BLaER1 (cell line): ENCODE data around the gene NOSTRIN.
"Not testable (repeated sequence)": the region's sequence is repeated elsewhere in the genome, so short reads cannot be mapped to it uniquely, and the experiment has no call there.

Experiments
- H3K27ac ChIP-seq: shearing (Covaris generic); formaldehyde crosslinking; 2 replicates; pipeline ENCODE4 v1.8.1; 2022
- H3K27me3 ChIP-seq: shearing (Covaris generic); formaldehyde crosslinking; 2 replicates; pipeline ENCODE4 v1.8.1; 2022
- H3K36me3 ChIP-seq: shearing (Covaris generic); formaldehyde crosslinking; 2 replicates; pipeline ENCODE4 v1.8.1; 2022
- H3K4me1 ChIP-seq: shearing (Covaris generic); formaldehyde crosslinking; 2 replicates; pipeline ENCODE4 v1.8.1; 2022
- H3K4me2 ChIP-seq: shearing (Covaris generic); formaldehyde crosslinking; 2 replicates; pipeline ENCODE4 v1.8.1; 2022
- H3K4me3 ChIP-seq: shearing (Covaris generic); formaldehyde crosslinking; 2 replicates; pipeline ENCODE4 v1.8.1; 2022
- H3K9ac ChIP-seq: shearing (Covaris generic); formaldehyde crosslinking; 2 replicates; pipeline ENCODE4 v1.8.1; 2022
- H3K9me3 ChIP-seq: shearing (Covaris generic); formaldehyde crosslinking; 2 replicates; pipeline ENCODE4 v1.8.1; 2022
- H4K20me1 ChIP-seq: shearing (Covaris generic); formaldehyde crosslinking; 2 replicates; pipeline ENCODE4 v1.8.1; 2022
- Cebpa-rat ChIP-seq: shearing (Covaris generic); IDR thresholded peaks from 2 replicates; pipeline ENCODE4 v1.8.1; 2022

The NOSTRIN gene

DNA sequence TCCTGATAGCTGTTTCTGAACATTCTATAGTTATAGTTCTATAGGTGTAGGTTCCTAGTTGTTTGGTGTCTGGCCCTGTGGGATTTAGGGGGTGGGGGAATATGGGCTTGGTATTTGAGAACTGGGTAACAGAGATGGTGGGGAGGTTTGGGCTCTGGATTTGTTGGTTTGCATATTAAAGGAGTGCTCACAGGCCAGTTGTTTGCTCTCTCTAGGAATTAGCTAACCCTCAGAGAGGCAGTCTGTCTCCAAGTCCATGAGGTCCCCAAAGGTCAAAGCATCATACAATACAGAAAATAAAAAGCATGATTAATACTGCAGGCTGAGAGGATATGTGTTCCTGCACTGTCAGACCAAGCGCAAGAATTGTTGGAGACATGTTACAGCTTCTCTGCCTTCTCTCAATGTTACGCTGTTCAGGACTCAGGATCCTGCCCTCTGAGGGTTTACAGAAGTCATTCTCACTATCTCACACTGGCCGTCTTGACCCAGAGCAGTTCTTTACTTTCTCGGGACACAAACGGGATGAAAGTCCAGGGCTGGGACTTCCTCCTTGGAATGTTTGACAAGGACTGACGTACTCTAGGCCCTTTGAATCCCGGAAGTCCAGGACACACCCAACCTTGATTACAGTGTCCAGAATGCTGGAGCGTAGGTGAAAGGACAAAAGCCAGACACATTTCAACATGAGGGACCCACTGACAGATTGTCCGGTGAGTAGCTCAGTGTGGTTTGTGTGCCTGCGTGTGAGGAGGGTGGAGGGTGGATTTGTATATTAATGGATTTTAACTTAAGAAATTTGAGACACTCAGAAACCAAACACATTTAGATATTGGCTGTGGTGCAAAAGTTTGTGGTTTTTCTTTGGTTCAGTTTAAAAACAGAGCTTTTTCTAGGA, at the start of gene NOSTRIN:
Gene NOSTRIN, plus strand, starts transcription at position 677 of the 898 bp plus-strand sequence. Its CDS starts 10 bp downstream, at position 687.
- H3K36me3 ChIP-seq = no peaks in the 10 kb centered on the region
- no peak within 1 kb of the TSS for H3K27ac ChIP-seq
- no peak within 1 kb of the TSS for H3K9ac ChIP-seq
- no peak within 1 kb of the TSS for H3K4me2 ChIP-seq
- H3K27me3 ChIP-seq = no peaks in the 10 kb centered on the region
- no peak for TF ChIP-seq Cebpa-rat
- peaks cover 5% of the 10 kb centered on the region; the same call in 1 of the 2 replicates for H3K9me3 ChIP-seq
- H3K4me1 ChIP-seq = peaks cover 15% of the 10 kb centered on the region
- H4K20me1 ChIP-seq = no peaks in the 10 kb centered on the region
- H3K4me3 ChIP-seq = no peak within 1 kb of the TSS

GRCh38 chr2:168753765-168754329, 48.6 kb upstream of the NOSTRIN start:
- TF ChIP-seq Cebpa-rat = no peak
- Histone ChIP-seq H3K27ac (no peak overlapping the region), H3K9ac (no peak overlapping the region), H3K9me3 (no peaks in the 10 kb centered on the region), H3K4me1 (peaks cover 19% of the 10 kb centered on the region), H3K27me3 (no peaks in the 10 kb centered on the region), H3K4me2 (no peak overlapping the region), H3K4me3 (no peak overlapping the region), H3K36me3 (peaks cover 41% of the 10 kb centered on the region), H4K20me1 (no peaks in the 10 kb centered on the region)

GRCh38 chr2:168757223-168757622, 45.2 kb upstream of the NOSTRIN start:
- H4K20me1 ChIP-seq = no peaks in the 10 kb centered on the region
- H3K36me3 ChIP-seq = peaks cover 44% of the 10 kb centered on the region
- no peaks in the 10 kb centered on the region for H3K9me3 ChIP-seq
- H3K4me2 ChIP-seq = peak overlapping the region; percentile 53
- H3K27me3 ChIP-seq = no peaks in the 10 kb centered on the region
- H3K4me1 ChIP-seq = peaks cover 24% of the 10 kb centered on the region
- no peak overlapping the region for H3K4me3 ChIP-seq
- peak overlapping the region; percentile 57 for H3K27ac ChIP-seq
- peak overlapping the region; percentile 15; the same call in 1 of the 2 replicates for H3K9ac ChIP-seq
- no peak for TF ChIP-seq Cebpa-rat

DNA sequence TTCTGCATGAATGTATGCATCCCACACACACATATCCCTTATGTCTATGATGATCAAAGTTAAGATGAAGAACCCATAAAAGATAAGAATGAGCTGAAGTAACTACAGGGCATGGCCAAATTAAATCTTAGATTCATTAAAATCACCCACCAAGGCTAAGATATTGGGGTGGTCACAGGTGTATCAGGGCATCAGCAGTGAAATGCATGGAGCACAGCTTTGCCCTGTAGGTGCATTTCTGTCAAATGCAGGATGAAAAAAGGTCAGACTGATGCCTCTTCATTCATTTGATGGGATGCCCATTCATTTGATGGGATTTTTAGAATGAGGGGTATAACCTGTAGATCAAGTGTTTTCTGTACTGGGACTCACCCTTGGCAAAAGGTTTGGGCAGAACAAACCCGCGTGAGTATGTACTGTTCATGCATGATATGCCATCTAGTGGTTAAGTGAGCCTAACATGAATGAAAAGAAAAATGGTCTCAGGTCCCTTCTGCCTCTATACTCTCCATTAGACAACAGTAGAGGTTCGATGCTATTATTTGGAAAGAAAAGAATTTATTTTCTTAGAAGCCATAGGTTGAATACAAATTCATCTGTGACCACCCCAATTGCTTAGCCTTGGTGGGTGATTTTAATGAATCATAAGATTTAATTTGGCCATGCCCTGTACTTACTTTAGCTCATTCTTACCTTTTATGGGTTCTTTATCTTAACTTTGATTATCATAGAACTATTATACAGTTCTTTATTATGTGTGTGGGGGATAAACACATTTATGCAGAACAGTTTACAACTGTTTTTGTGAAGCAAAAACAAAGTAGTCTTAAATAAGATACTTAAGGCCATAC, 43.2 kb upstream of the NOSTRIN start:
- H3K4me3 ChIP-seq = no peak overlapping the region
- H3K4me2 ChIP-seq = no peak overlapping the region
- no peaks in the 10 kb centered on the region for H4K20me1 ChIP-seq
- no peak for TF ChIP-seq Cebpa-rat
- peaks cover 26% of the 10 kb centered on the region for H3K4me1 ChIP-seq
- H3K27me3 ChIP-seq = no peaks in the 10 kb centered on the region
- H3K27ac ChIP-seq = no peak overlapping the region
- H3K9me3 ChIP-seq = peaks cover 10% of the 10 kb centered on the region
- H3K9ac ChIP-seq = no peak overlapping the region
- H3K36me3 ChIP-seq = peaks cover 41% of the 10 kb centered on the region

DNA sequence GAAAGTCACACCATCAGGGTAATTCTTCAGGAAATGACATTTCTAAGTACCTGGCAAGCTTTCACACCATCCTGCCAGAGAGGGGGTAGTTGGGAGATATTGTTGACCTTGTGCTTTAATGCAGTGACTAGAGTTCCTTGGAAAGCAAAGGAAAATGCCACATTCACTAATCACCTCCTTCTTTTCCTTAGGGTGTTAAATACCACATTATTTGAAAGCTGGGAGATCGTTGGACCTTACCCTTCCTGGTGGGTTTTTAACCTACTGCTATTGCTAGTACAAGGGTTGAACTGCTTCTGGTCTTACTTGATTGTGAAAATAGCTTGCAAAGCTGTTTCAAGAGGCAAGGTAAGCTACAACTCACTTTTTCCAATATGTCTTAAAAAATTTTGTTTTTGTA, 37.0 kb upstream of the NOSTRIN start:
- Histone ChIP-seq H3K27me3 (no peaks in the 10 kb centered on the region), H3K9me3 (peaks cover 25% of the 10 kb centered on the region), H3K36me3 (peaks cover 59% of the 10 kb centered on the region)

GRCh38 chr2:168766600-168766999, 35.8 kb upstream of the NOSTRIN start:
- no peak overlapping the region for H3K4me2 ChIP-seq
- H4K20me1 ChIP-seq = no peaks in the 10 kb centered on the region
- TF ChIP-seq Cebpa-rat = no peak
- H3K36me3 ChIP-seq = peaks cover 61% of the 10 kb centered on the region
- H3K4me1 ChIP-seq = peaks cover 12% of the 10 kb centered on the region; the same call in 1 of the 2 replicates
- no peaks in the 10 kb centered on the region for H3K27me3 ChIP-seq
- peaks cover 25% of the 10 kb centered on the region for H3K9me3 ChIP-seq
- no peak overlapping the region for H3K9ac ChIP-seq
- no peak overlapping the region for H3K4me3 ChIP-seq
- H3K27ac ChIP-seq = no peak overlapping the region

More for the DNA sequence above, 37.0 kb upstream of the NOSTRIN start:
- Histone ChIP-seq H3K4me3 (no peak overlapping the region), H4K20me1 (no peaks in the 10 kb centered on the region), H3K27ac (no peak overlapping the region), H3K4me1 (peaks cover 12% of the 10 kb centered on the region; the same call in 1 of the 2 replicates), H3K9ac (no peak overlapping the region), H3K4me2 (no peak overlapping the region)
- no peak for TF ChIP-seq Cebpa-rat

DNA sequence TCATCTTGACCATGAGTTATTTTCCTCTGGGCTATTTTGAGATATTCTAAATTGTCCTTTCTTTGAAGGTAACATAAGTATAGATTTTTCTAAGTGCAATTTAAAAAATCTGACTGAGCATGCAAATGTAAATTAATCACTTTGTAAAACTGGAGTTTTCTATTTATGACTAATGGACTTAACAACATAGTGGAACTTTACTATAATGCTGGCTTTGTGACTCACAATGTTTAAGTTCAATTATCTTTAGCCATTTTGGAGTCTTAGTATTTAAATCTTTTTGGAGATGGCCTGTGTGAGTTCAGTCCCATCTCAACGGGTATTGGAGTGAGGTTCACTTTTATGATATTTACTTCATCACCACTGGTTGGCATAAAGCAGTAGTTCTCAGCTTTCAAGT, 35.2 kb upstream of the NOSTRIN start:
- Histone ChIP-seq H3K4me2 (no peak overlapping the region), H3K9me3 (peaks cover 25% of the 10 kb centered on the region), H3K36me3 (peaks cover 64% of the 10 kb centered on the region), H3K4me3 (no peak overlapping the region), H3K27ac (no peak overlapping the region), H4K20me1 (no peaks in the 10 kb centered on the region), H3K9ac (no peak overlapping the region), H3K4me1 (peaks cover 7% of the 10 kb centered on the region; the same call in 1 of the 2 replicates), H3K27me3 (no peaks in the 10 kb centered on the region)
- TF ChIP-seq Cebpa-rat = no peak

GRCh38 chr2:168768357-168768756, 34.1 kb upstream of the NOSTRIN start:
- H3K9ac ChIP-seq, H3K4me1 ChIP-seq, H3K4me2 ChIP-seq, H3K4me3 ChIP-seq, H4K20me1 ChIP-seq, H3K27me3 ChIP-seq, H3K27ac ChIP-seq: not testable (repeated sequence)
- H3K9me3 ChIP-seq = peaks cover 24% of the 10 kb centered on the region
- peaks cover 71% of the 10 kb centered on the region for H3K36me3 ChIP-seq

DNA sequence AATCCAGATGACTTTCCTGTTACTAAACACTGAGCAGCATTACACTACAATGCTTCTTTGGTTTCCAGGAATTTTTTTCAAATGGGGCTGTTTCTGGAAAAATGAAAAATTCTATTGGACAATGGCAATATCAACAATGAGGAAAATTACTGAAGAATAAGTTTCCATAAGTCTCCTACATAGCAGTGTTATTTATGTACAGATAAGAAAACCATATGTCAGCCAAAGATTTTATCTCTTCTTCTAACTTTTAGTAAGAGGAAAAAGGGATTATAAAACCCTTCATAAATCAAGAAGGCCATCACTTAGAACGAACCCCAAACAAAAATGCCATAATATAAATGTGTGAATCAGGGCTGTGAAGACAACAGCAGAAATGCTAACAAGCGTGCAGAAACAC, 31.6 kb upstream of the NOSTRIN start:
- Histone ChIP-seq H3K9me3 (0 out of 2 replicates have a peak, but pooled peaks cover 6% of the 10 kb centered on the region), H3K4me1 (peaks cover 5% of the 10 kb centered on the region; the same call in 1 of the 2 replicates), H3K27me3 (no peaks in the 10 kb centered on the region), H3K4me3 (no peak overlapping the region), H4K20me1 (no peaks in the 10 kb centered on the region), H3K4me2 (no peak overlapping the region), H3K27ac (no peak overlapping the region), H3K36me3 (peaks cover 61% of the 10 kb centered on the region), H3K9ac (no peak overlapping the region)
- TF ChIP-seq Cebpa-rat = no peak
